Measurements from ENCODE around the gene SEC61G.

- TF ChIP-seq CTCF (IDR thresholded peaks at IDR 0.05) = no peak
- TF ChIP-seq ZFX (IDR thresholded peaks at IDR 0.05; ENCODE audit: borderline replicate concordance) = no peak
Measured at GRCh38 chr7:54782314-54782713, 23.3 kb upstream of the SEC61G start.
